GM19395 (cell line): ENCODE results near the gene CDK3.

Source experiments
- ATAC-seq: cut with Tn5 transposase; IDR thresholded peaks from one replicate; pipeline ENCODE4 v1.9.1; 2021; ENCODE audit warnings: mild to moderate bottlenecking, moderate library complexity; ENCODE audit not compliant: unreplicated experiment

The CDK3 gene

DNA sequence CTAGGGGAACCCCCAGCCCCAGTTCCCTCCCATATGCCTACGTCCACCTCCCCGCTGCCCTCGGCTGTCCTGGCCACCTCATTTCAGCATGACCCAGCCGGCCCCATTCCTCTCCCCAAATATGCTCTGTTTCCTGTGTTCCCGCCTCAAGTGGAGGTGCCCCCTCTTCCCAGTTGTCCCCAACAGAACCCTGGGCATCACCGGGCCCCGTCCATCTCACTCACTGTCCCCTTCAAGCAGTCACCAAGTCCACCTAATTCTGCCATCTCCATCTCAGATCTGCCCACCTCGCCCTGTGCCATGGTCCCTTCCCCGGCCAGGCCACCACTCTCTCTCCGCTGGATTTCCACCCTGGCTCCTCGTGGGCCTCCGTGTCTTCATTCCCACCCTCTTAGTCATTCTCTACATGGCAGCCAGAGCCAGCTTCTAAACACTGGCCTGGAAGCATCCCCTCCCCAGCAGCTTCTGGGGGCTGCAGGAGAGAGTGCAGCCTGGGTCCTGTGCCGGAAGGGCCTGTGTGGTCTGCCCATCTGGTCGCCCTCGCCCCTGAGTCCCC is 12.8 kb downstream of the CDK3 start:
- no peak for ATAC-seq

DNA sequence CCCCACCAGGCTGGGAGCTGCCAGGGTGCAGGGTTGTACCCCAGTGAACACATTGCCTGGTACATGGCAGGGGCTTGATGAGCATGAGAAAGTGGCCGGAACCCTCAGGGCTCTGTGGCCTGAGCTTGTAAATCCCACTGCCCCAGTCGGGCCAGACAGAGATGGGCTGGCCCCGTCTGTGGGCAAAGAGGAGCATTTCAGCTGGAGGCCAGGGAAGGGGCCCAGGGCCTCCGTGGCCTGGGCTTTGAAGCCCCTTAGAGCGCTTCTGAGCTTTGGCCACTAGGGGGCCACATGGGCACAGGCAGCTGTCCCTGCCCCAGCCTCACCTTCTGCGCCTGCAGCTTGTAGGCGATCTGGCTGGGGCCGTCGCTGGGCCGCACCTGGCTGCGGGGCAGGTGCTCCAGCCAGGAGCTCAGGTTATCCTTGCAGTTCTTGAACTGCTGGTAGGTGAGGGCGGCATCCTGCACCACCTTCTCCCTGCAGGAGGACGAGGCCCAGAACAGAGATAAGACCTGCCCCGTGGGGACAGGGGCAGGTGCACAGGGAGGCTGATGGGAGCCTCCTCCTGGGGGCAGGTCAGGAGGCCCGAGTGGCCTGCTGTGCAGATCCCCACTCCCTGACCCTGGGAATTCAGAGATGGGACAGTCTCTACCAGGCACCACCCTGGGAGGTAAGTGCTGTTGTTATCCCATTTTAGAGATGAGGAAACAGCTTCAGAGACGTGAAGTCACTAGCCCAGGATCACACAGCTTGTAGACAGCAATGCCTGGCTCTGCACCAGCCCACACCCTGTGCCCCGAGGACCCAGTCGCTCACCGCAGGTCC is 13.7 kb downstream of the CDK3 start:
- ATAC-seq: no peak

DNA sequence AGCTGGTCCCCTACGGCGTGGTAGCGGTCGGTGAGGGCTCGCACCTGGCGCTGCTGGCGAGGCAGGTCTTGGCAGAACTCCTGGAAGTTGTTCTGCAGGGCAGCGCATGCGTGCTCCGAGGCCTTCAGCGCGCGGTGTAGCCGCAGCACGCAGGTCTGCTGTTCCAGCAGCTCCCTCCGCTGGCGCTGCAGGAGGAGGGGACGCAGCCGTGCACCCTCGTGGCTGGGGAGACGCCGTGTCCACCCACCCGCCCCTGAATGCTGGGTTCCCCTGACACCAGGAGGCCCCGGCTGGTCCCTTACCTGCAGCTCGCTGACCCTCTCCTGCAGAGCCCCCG is 14.2 kb downstream of the CDK3 start:
- no peak for ATAC-seq

DNA sequence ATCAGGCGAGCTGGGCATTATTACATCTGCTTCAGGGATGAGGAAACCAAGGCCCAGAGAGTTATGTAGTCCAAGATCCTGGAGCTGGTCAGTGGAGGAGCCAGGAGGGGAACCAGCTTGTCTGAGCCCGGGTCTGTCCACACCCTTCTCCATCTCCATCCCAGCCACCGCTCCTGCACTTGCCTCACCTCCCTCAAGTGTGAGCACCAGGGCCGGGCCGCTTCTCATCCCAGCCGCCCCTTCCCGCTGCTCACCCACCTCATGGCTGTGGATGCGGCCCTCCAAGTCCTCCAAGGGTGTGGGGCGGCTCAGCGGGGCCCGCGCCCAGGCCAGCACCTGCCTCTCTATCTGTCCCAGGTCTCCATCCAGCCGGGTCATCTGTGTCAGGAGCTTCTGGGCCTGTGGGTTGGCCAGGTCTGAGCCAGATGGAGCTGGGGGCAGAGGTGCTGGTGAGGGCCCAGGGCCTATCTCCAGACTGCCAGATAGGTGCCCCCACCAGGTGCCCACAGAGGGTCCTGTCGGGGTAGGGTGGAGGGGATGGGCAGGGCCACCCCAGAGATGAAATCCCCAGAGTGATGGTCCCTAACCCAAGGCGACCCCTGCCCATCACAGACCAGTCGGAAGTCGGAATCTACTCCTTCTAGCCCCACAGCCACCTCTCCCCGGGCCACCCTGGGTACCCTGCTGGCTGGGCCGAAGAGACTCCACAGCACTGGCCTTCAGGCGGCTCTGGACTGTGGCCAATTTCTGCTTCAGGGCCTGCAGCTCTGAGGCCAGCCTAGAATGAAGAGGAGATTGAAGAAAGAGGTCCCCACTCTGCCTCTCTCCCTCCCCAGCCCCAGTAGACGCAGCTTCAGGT is 17.1 kb downstream of the CDK3 start:
- no peak for ATAC-seq

DNA sequence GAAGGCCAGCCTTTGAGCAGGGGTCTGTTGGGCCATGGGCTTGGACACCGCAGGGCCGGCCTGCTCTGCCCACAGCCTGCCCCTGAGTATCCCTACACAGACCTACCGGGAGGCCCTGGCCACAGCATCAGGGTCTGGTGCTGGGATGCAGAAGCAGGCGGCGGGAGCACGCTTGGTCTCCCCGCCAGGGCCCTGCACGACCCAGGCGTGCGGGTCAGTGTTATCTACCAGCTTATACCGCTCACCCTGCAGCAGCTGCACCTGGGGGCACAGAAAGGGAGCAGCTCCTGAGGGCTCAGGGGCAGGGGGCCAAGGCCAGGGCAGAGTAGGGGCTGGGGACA is 17.7 kb downstream of the CDK3 start:
- ATAC-seq: no peak

DNA sequence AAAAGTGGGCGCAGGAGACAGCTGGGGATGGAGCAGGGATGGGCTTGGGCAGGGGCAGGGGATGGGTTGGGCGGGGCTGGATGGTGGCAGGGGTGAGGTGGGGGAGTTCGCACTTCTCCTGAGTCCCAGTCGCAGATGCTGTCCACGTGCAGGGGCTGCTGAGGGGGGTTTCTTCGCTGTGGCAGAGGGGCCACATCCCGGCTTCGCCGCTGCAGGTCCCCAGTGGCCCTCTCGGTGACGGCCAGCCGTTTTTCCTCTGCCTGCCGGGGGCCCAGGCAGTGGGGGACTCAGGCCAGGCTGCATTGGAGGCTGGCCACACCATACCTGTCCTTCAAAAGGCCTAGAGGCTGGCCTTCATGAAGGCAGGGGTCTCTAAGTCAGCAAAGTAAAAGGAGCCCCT is 18.1 kb downstream of the CDK3 start:
- no peak for ATAC-seq

DNA sequence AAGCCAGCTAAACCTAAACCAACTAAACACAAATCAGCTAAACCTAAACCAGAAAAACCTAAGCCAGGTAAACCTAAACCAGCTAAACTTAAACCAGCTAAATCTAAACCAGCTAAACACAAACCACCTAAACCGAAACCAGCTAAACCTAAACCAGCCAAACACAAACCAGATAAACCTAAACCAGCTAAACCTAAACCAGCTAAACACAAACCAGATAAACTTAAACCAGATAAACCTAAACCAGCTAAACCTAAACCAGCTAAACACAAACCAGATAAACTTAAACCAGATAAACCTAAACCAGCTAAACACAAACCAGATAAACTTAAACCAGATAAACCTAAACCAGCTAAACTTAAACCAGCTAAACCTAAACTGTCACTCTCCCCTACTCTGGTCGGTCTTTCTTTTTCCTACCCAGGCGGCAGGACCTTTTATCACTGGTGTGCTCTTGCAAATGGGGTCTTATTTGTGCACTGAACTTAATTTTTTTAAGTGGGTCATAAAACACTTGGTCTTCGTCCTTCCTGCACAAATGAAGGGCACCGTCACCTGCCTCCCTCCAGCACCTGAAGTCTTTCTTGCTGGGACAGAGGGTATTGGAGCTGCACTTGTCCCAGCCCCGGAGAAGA is 19.3 kb downstream of the CDK3 start:
- ATAC-seq: no peak

DNA sequence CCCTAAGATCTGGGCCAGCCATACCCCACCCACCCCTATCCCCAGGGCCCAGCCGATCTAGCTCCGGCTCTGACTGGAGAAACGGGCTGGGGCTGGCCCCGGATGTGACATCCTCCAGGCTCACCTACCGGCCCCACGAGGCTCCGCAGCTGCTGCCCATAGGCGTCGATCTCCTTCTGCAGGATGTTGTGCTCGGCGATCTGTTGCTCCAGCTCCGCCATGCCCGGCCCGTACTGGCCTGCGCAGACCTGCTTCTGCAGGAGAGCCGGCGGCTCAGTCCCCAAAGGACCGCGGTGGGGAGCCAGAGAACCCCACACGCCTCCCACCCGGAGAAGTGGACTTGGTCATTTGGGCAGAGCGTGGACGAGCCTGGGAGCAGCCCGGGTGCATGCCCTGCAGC is 21.6 kb downstream of the CDK3 start:
- ATAC-seq: no peak

DNA sequence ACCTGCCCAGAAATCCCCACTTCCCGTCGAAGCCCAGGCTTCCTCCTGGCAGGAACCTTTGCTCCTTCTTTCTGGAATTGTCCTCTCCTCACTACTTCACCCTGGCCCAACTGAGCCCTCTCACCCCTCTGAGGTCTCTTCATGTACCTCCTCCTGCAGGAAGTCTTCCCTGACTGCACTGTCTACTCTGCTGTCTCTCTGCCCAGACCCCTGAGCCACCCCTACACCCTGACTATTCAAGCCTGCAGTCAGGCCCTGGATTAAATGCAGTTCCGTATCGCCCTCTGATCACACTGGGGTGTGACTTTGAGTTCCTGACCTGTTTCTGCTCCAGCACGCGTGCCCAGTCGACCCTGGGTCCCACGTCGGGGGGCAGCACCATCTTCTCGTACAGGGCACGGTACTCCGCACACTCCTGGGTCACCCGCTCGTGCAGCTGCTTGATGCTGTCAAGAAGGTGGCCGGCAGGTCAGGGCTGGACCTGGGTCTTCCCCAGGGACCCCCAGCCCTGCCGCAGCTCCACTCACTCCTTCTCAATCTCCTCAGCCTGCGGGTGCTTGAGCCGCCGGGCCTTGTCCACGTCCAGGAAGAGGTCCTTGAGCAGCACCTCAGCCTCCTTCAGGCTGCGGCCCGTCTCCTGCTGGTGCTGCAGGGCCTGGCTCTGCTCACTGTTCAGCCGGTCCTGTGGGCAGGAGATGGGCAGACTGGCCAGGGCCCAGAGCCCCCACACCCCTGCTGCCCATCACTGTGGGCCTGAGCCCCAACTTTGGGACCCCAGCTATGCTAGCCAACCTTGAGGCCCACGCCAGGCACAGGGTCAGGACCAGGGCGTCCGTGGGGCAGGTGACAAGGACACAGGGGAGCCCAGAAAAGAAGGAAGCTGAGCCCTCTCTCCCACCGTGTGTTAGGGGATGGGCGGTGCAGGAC is 22.6 kb downstream of the CDK3 start:
- ATAC-seq: no peak

DNA sequence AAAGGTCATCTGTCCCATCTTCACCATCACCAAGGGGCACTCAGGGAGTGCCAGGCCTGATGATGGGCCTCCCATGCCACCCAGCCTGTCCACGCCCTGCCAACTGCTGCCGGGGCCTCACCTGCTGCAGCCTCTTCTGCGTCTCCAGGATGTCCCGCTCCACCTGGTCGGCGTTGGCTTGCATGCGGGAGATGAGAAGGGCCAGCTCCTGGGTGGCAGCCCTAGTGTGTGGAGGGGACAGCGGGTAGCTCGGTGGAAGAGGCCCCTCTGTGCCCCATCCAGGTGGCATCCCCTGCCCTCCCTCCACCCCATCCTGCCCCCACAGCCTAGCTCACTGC is 23.2 kb downstream of the CDK3 start:
- ATAC-seq: no peak

DNA sequence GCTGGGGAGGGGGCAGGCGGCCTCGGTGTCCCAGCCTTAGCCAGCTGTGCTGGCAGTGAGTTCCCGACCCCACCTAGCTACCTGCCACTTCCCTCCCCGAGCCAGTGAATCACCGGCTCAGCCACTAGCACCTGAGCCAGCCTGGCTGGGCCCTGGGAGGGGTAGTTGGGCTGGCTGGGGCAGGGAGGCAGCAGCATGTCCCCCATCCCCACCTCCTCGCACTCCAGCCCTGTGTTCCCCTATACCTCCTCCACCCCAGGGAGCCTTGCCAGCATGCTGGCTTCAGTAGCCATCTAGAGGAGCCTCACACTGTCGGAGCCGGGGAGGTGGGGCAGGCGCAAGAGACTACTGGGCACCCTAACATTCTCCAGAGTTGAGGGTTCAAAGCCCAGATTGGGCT is 23.7 kb downstream of the CDK3 start:
- no peak for ATAC-seq

DNA sequence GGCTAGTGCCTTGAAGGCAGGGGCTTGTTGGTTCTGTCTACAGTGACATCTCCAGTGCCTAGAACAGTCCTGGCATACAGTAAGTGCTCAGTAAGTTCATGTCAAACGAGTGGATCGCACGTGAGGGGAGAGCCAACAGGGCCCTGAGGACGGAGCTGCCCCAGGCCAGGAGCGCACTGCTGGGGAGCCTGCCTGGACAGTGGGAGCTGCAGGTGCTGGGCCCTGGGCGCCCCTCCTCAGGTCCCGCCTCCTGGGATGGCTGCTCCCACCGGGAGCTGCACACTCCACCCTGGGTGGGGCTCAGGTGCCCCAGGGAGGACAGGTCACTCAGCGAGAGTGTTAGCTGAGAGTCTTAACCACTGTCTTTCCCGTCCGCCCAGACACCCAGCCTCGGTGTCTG is 24.6 kb downstream of the CDK3 start:
- no peak for ATAC-seq

DNA sequence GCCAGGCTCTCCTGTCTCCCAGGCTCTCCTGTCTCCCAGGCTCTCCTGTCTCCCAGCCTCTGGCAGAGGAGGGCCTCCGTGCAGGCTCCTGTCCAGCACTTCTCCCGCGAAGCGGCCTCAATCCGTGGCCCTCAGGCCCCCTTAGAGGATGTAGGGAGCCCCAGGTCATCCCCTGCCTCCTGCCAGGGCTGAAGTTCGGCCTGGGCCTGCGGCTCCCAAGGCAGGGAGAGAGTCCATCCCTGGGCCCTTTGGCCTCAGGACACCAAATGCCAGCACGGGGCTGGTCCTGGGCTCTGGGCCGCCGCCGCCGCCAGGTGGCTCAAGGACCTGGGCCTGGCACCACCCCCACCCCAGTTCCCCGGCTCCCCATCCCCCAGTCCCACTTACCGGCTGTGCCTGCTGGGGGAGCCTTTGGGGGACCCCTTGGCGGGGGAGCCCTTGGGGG is 26.1 kb downstream of the CDK3 start:
- no peak for ATAC-seq

DNA sequence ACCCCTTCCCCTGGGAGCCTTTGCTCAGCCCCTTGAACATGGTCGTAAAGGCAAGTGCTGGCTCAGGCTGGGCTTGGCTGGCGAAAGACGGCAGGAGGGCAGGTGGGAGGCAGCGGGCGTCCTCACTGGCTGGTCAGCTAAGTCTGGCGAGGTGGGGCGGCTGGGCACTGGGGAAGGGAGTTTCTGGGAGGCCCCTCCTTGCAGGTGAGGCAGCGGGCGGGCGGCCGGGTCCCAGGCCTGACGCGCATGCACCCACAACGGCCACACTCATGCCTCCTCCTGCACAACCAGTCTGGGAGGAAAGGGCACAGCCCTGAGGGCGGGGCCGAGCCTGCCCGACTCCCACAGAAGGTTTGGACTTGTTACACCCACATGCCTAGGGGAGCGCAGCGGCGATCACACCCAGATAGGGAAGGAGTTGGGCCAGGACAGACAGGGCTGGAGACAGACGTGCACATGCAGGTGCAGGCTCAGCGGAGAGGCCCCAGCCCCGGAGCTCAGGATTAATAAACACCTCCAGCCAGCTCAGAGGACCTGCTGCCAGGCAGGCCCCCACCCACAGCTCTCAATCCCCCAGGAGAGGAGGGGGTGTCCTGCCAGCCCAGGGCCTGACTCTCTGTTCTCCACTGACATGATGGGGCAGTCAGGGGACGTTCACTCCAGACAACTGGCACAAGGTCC is 26.6 kb downstream of the CDK3 start, which contains the start of gene EVPL:
EVPL (minus strand) TSS at position 148 of the 681 bp plus-strand sequence; CDS start at position 40, 108 bp downstream.
- ATAC-seq: no peak

DNA sequence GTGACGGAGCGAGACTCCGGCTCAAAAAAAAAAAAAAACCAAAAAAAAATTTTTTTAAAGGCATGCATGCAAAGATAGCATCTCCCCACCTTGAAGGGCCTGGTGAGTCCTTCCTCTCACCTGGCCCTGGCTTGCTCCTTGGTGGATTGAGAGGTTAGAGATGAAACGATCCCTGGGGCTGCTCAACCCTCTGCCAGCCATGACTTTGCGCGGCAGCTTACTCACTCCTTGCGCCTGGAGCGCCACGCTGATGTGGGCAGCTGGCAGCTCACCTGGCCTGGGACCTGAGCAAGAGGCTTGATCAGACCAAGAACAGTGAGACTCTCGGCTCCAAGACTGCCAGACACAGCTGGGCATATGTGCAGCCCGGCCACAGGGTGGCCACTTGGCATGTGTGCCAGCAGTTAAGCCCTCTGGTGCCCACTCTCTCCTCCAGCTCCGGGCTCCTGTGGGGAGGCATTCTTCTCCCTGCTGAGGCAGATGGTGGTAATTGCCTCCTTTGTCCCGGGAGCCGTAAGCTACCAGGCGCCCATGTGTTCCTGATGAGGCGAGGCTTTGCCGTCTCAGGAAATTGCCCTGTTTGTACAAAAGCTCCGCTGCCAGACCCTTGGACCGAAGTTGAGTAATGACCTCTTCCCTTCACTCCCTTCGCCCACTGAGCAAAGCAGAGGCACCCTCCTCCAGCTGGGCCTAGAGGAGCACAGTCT is 31.6 kb downstream of the CDK3 start:
- no peak for ATAC-seq

DNA sequence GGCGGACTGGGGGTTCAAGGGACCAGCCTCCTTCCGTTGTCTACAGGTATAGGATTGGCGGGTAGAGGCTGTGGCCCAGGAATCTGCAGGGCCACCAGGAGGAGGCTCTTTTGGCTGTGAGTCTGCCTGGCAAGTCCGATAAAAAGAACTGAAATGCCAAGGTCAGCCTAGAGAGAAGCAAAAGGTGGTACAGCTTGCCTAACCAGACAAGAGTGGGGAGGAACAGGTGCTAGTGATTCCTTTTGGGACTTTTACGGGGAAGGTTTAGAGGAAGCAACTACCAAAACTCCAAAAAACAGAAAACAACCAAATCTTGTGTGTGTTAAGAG is 32.1 kb downstream of the CDK3 start:
- no peak for ATAC-seq

DNA sequence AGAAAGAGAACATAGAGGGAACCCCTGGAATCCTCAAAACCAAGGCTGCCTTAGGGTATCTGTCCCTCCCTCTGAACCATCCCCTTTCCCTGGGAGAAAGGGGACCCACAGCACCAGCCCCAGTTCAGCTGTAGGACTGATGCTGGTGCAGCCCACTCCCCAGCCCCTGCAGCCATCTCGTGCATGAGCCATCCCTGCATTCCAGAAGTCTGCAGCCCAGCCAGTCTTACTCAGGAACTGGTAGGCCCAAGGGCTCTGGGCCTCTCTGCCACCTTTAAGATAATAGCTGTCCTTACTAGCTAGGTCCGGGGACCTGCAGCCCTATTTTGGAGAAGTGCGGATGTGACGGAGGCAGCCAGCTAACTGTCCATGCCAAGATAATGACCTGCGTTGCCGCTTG is 32.5 kb downstream of the CDK3 start:
- no peak for ATAC-seq

DNA sequence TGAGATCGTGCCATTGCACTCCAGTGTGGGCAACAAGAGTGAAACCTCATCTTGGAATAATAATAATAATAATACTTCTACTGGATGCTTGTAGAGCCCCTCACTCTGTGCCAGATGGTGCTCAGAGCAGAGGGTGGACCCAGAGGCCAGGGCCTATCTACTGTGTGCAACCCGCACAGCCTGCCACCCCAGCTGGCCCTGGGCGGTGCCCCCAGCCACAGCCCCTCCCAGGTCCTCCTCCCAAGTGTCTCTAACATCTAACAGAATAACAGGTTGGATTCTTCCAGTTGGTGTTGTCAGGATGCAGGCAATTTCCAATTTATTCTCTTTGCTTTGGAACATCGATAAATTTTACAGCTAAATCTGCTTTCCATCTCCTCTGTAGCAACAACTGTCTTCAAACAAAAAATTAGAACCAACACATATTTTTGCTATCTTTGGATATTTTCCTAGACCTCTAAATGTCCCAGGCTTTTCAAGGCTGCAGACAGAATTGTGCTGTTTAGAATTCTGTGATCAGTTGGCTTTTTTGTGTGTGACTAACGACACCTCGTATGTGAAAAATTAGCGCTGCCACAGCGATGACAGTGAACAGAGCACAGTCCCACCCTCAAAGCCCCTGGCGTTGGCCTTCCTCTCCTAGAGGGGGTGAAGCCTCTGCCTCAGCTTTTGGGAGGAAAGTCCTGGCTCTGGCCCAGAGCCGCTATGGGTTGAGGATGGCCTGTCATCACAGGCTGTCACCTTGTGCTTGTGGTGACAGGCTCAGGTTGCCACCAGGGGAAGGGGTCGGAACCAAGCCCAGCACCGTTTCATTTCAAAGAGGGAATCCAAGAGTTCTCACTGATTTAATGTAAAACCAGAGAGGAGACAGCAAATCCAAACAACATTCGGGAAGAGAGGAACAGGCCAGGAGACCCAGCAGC is 34.0 kb downstream of the CDK3 start:
- no peak for ATAC-seq
